OCI-LY7 (cell line): ENCODE measurements around the gene RPL18. TPM values are rescaled to one million over a fixed set of nuclear protein-coding genes. Genes with fewer than 3 reads are reported as not detected.

Experiments used
- BruUV-seq: library from RNA; stranded (reverse); fragments of 400-500 nt; replicated peaks from 2 replicates; lab custom pipeline; 2021; lab: Mats Ljungman, UMichigan
- CTCF ChIA-PET: fragments of 300-600 bp; sonication (Branson Sonifier 250); formaldehyde crosslinking; loops from one replicate; lab custom pipeline; 2022; ENCODE audit warnings: antibody characterized with exemption; ENCODE audit not compliant: unreplicated experiment; lab: Charles Lee
- POLR2A ChIA-PET: fragments of 300-600 bp; sonication (Branson Sonifier 250); formaldehyde crosslinking; loops from one replicate; lab custom pipeline; 2022; ENCODE audit warnings: antibody characterized with exemption; lab: Charles Lee
- DNase-seq: peaks from one replicate; pipeline ENCODE4 v3.0.0-alpha.2; 2015; ENCODE audit warnings: low spot score
- H2AFZ ChIP-seq: fragments of 200-600 bp; sonication (generic), shearing (Covaris generic); 2 replicates; pipeline ENCODE4 v1.6.1; 2014; ENCODE audit warnings: mild to moderate bottlenecking, antibody characterized with exemption, low read length, moderate library complexity
- H3K27ac ChIP-seq: fragments of 200-600 bp; sonication (generic); 2 replicates; pipeline ENCODE4 v1.5.1; 2014; ENCODE audit warnings: mixed run types, low read depth, mild to moderate bottlenecking, moderate library complexity, low read length, inconsistent platforms; ENCODE audit not compliant: poor library complexity, severe bottlenecking
- H3K36me3 ChIP-seq: fragments of 200-600 bp; sonication (generic); 2 replicates; pipeline ENCODE4 v1.6.1; 2014; ENCODE audit warnings: mild to moderate bottlenecking, antibody characterized with exemption, low read length, moderate library complexity, mixed read lengths; ENCODE audit not compliant: insufficient read depth
- H3K4me1 ChIP-seq: fragments of 200-600 bp; sonication (generic); 2 replicates; pipeline ENCODE4 v1.5.1; 2014; ENCODE audit warnings: mild to moderate bottlenecking, low read length; ENCODE audit not compliant: insufficient read depth, poor library complexity, severe bottlenecking
- H3K4me2 ChIP-seq: fragments of 200-600 bp; sonication (generic); 2 replicates; pipeline ENCODE4 v1.6.1; 2014; ENCODE audit warnings: mild to moderate bottlenecking, low read length
- H3K4me3 ChIP-seq: fragments of 200-600 bp; sonication (generic); 2 replicates; pipeline ENCODE4 v1.5.1; 2014; ENCODE audit warnings: mild to moderate bottlenecking, low read depth, low read length; ENCODE audit not compliant: poor library complexity, severe bottlenecking
- H3K79me2 ChIP-seq: fragments of 200-600 bp; sonication (generic); 2 replicates; pipeline ENCODE4 v1.6.1; 2016; ENCODE audit warnings: low read depth, mild to moderate bottlenecking, low read length, moderate library complexity, mixed read lengths; ENCODE audit not compliant: insufficient read depth
- H3K9me2 ChIP-seq: fragments of 200-600 bp; sonication (generic); 2 replicates; pipeline ENCODE4 v1.6.1; 2016; ENCODE audit warnings: mild to moderate bottlenecking, low read length, mixed read lengths; ENCODE audit not compliant: insufficient read depth
- H3K9me3 ChIP-seq: fragments of 200-600 bp; sonication (generic); 2 replicates; pipeline ENCODE4 v1.6.1; 2014; ENCODE audit warnings: mild to moderate bottlenecking, mixed run types, low read length, mixed read lengths
- H4K20me1 ChIP-seq: fragments of 200-600 bp; sonication (generic); 2 replicates; pipeline ENCODE4 v1.6.1; 2014; ENCODE audit warnings: mild to moderate bottlenecking, antibody characterized with exemption, low read length, moderate library complexity, mixed read lengths; ENCODE audit not compliant: insufficient read depth
- CTCF ChIP-seq: fragments of 200-600 bp; sonication (generic); conservative IDR thresholded peaks from 2 replicates; pipeline ENCODE4 v1.5.1; 2014; ENCODE audit warnings: mild to moderate bottlenecking, antibody characterized with exemption, low read length, moderate library complexity, mixed read lengths
- EZH2phosphoT487 ChIP-seq: fragments of 200-600 bp; sonication (generic); IDR thresholded peaks from 2 replicates; pipeline ENCODE4 v1.6.1; 2018; ENCODE audit warnings: low read depth, borderline replicate concordance, mild to moderate bottlenecking, mixed run types, antibody characterized with exemption, low read length, moderate library complexity, mixed read lengths
- intact Hi-C: fragments of 100-400 bp; cut with micrococcal nuclease; formaldehyde crosslinking; loops from one replicate; pipeline ENCODE4 v1.10.0; 2022; ENCODE audit not compliant: unreplicated experiment
- total RNA-seq, 2 experiments: library from RNA; depleted of rRNA in 1 of 2; stranded (reverse); fragments of >200 nt in 1 of 2; shearing (Covaris generic) in 1 of 2; gene quantifications; 2 replicates each; pipeline ENCODE4 v1.2.3, GENCODE V29; 2014 to 2022

RPL18 gene
- total RNA-seq, 2 experiments from 2014 or later = 1,333 to 5,064 TPM

- Histone ChIP-seq H3K9me3 (no peaks in the 10 kb centered on the region), H4K20me1 (no peaks in the 10 kb centered on the region), H2AFZ (peak overlapping the region; percentile 79; the same call in 1 of the 2 replicates), H3K36me3 (no peaks in the 10 kb centered on the region), H3K4me3 (peak overlapping the region; percentile 76), H3K79me2 (no peaks in the 10 kb centered on the region; the same call in 1 of the 2 replicates), H3K27ac (peak overlapping the region; percentile 94), H3K9me2 (no peaks in the 10 kb centered on the region), H3K4me1 (peaks cover 45% of the 10 kb centered on the region), H3K4me2 (peak overlapping the region; percentile 97)
- TF ChIP-seq CTCF (no peak), EZH2phosphoT487 (no peak)
- ChIA-PET CTCF (no interaction called here), POLR2A (no interaction called here)
- intact Hi-C loops = loop anchor here (1.0 to 10.0 kb wide), 3 partner anchors 18 to 1040 kb away; partner anchors contain the start of genes PRMT1, RPL18, RPS11 and SPHK2
- peak; percentile 100 for DNase-seq
- BruUV-seq = no TSS peak
Measured at GRCh38 chr19:48637449-48637947, 18.5 kb upstream of the RPL18 start.

- no peaks in the 10 kb centered on the region for H4K20me1 ChIP-seq
- H3K4me1 ChIP-seq = peaks cover 46% of the 10 kb centered on the region
- H3K4me3 ChIP-seq = peak within 1 kb of the TSS; percentile 76
- H3K36me3 ChIP-seq = no peaks in the 10 kb centered on the region
- H2AFZ ChIP-seq = peak within 1 kb of the TSS; percentile 79; the same call in 1 of the 2 replicates
- H3K27ac ChIP-seq = peak within 1 kb of the TSS; percentile 94
- no peaks in the 10 kb centered on the region for H3K9me3 ChIP-seq
- H3K9me2 ChIP-seq = no peaks in the 10 kb centered on the region
- TF ChIP-seq EZH2phosphoT487 (no peak), CTCF (peak; percentile 60)
- intact Hi-C loops = loop anchor here (1.0 to 10.0 kb wide), 3 partner anchors 18 to 1040 kb away; partner anchors contain the start of genes PRMT1, RPL18, RPS11 and SPHK2
- BruUV-seq = no TSS peak
- CTCF ChIA-PET = no interaction called here
- no peaks in the 10 kb centered on the region; the same call in 1 of the 2 replicates for H3K79me2 ChIP-seq
- POLR2A ChIA-PET = no interaction called here
- H3K4me2 ChIP-seq = peak within 1 kb of the TSS; percentile 97
- DNase-seq = no peak
Measured at GRCh38 chr19:48636859-48637448, 18.0 kb upstream of the RPL18 start, which contains the start of gene DBP. Gene DBP (minus strand): TSS chr19:48637379. CDS start chr19:48636994, 385 bp downstream.
